ENCODE results near the gene LAPTM4A. TPM values are rescaled to one million over a fixed set of nuclear protein-coding genes. Genes with fewer than 3 reads are reported as not detected.
"Not testable (repeated sequence)": the region's sequence is repeated elsewhere in the genome, so short reads cannot be mapped to it uniquely, and the experiment has no call there.

The LAPTM4A gene
- total RNA-seq, 2 experiments from 2014 or later, result 22.5 to 41.9 TPM

DNA sequence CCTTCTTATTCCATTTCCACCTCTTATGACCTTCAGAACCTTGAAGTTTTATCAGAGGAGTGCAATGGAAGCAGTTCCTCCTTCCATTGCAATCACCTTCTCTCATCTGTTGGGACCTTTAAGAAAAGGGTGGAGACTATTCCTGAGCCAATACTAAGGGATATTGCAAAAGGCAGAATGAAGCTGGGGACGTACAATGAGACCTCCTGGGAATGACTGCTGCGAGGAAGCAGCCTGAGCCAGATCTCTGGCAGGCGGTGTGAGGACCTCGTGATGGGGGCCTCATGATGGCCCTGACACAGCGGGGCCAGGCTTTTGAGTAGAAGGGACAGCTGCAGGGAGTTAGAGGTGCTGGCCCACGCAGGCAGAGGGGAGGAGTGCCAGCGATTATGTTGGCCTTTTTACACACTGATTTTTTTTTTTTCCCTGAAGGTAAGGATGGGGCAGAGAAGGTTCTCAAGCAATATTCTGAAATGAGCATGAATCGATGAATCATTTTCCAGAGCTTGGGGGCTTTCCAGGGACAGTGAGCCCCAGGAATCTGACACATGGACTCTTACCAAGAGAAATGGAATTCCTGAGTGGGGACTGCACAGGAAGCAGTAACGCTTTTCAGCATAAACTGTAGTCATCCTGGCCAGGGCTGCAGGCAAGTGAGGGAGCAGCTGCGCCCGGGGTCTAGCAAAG lies 40.0 kb upstream of the LAPTM4A start:
- no peaks in the 10 kb centered on the region for H3K36me3 Mint-ChIP-seq (ENCODE audit: low read depth)
- H3K4me1 Mint-ChIP-seq, result no peaks in the 10 kb centered on the region
- H3K4me3 Mint-ChIP-seq, result no peak overlapping the region

DNA sequence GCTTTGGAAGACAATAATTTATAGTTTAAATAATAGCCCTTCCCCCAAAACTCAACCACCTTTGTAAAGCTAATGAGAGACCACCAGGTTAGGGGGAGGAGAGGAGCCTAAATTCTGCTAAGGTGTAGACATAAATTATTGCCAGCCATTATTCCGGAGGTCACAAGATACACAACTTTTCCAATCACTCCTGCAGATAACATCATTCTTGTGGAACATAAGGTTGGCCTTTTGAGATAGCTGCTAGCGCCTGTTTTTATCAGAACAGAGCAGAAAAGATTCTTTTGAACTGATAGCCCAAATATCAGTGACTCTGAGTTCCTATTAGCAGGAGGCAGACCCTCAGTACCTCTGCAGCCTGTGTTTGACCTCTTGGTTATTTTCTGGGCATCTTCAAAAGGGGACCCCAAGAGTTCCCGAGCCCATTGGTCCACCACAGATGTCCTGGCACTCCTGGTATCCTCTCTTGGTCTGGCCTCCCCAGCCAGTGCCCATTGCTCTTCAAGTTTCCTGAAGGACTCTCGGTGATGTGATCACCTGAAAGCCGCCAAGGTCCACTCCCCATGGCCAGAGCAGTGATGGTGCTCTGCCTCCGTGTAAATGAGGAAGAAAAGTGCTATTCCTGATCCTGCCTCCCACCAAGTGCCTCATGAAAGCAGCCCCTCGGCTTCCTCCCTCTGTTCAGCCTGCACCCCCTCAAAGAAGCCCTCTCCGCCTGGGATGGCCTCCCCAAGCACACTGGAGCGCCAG lies 38.5 kb upstream of the LAPTM4A start:
- intact Hi-C loops (cut with DNase I, micrococcal nuclease), result no loop called here
- Mint-ChIP-seq H3K36me3 (ENCODE audit: low read depth) (no peaks in the 10 kb centered on the region), H3K27ac (no peak overlapping the region), H3K4me3 (no peak overlapping the region), H3K9me3 (ENCODE audit: low read depth) (no peaks in the 10 kb centered on the region), H3K27me3 (peaks cover 10% of the 10 kb centered on the region), H3K4me1 (no peaks in the 10 kb centered on the region)
- DNase-seq, result no peak
- ChIA-PET POLR2A (no interaction called here), CTCF (interaction anchor here (0.5 to 1.4 kb wide), 4 partner anchors 9 to 291 kb away, joined by 3 to 4 read pairs (median 3); no protein-coding TSS in a partner anchor)
- no peak for ATAC-seq

More for the DNA sequence above, 40.0 kb upstream of the LAPTM4A start:
- no peak for ATAC-seq
- ChIA-PET POLR2A (interaction anchor here (0.7 kb wide), 1 partner anchor 527 kb away, joined by 5 read pairs; no protein-coding TSS in a partner anchor), CTCF (interaction anchor here (1.0 kb wide), 2 partner anchors 76 to 78 kb away, joined by 3 read pairs; no protein-coding TSS in a partner anchor)
- Mint-ChIP-seq H3K27me3 (peaks cover 10% of the 10 kb centered on the region), H3K27ac (no peak overlapping the region), H3K9me3 (ENCODE audit: low read depth) (no peaks in the 10 kb centered on the region)
- DNase-seq, result no peak
- intact Hi-C loops (cut with DNase I, micrococcal nuclease), result no loop called here

DNA sequence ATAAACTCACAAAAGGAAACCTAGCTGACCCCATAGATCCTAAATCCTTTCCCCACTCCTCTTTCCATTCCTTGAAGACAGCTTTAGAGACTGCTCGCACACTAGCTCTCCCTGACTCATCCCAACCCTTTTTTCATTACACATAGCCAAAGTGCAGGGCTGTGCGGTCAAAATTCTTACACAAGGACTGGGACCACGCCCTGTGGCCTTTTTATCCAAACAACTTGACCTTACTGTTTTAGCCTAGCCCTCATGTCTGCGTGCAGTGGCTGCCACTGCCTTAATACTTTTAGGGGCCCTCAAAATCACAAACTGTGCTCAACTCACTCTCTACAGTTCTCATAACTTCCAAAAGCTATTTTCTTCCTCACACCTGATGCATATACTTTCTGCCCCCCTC lies 34.5 kb upstream of the LAPTM4A start:
- POLR2A ChIA-PET, result interaction anchor here (0.6 kb wide), 1 partner anchor 75 kb away, joined by 3 read pairs; no protein-coding TSS in a partner anchor
- H3K27me3 Mint-ChIP-seq; DNase-seq; H3K4me3 Mint-ChIP-seq; H3K9me3 Mint-ChIP-seq (ENCODE audit: low read depth); H3K27ac Mint-ChIP-seq; ATAC-seq; H3K36me3 Mint-ChIP-seq (ENCODE audit: low read depth); intact Hi-C loops (cut with DNase I, micrococcal nuclease); H3K4me1 Mint-ChIP-seq: not testable (repeated sequence)
- CTCF ChIA-PET, result interaction anchor here (0.8 kb wide), 1 partner anchor 8 kb away, joined by 3 read pairs; no protein-coding TSS in a partner anchor

GRCh38 chr2:20082812-20083211 lies 31.4 kb upstream of the LAPTM4A start:
- ATAC-seq; H3K4me1 Mint-ChIP-seq; H3K27me3 Mint-ChIP-seq; H3K4me3 Mint-ChIP-seq; H3K9me3 Mint-ChIP-seq (ENCODE audit: low read depth); POLR2A ChIA-PET; DNase-seq; H3K36me3 Mint-ChIP-seq (ENCODE audit: low read depth); CTCF ChIA-PET; intact Hi-C loops (cut with DNase I, micrococcal nuclease); H3K27ac Mint-ChIP-seq: not testable (repeated sequence)

DNA sequence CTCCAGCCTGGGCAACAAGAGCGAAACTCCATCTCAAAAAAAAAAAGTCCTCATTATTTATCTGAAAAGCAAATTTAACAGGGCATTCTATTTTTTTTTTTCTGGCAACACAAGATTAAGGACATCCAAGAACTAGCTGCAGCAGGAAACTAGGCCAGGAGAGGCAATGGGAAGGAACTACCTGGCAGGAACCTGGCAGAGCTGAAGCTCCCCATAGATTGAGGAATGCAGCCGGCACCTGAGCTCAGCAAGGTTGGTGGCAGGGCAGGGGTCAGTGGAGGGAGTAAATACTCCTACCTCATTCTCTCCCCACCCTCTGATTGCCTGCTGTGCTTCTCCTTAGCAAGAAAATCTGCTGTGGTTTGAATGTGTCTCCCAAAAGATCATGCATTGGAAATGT lies 30.4 kb upstream of the LAPTM4A start:
- ChIA-PET CTCF (interaction anchor here (0.7 kb wide), 1 partner anchor 439 kb away, joined by 4 read pairs; no protein-coding TSS in a partner anchor), POLR2A (no interaction called here)
- H3K27ac Mint-ChIP-seq, result no peak overlapping the region
- no peaks in the 10 kb centered on the region for H3K27me3 Mint-ChIP-seq
- no peaks in the 10 kb centered on the region for H3K4me1 Mint-ChIP-seq
- DNase-seq (no peak), ATAC-seq (no peak)
- H3K9me3 Mint-ChIP-seq (ENCODE audit: low read depth), result no peaks in the 10 kb centered on the region
- intact Hi-C loops (cut with DNase I, micrococcal nuclease), result no loop called here
- no peak overlapping the region for H3K4me3 Mint-ChIP-seq
- H3K36me3 Mint-ChIP-seq (ENCODE audit: low read depth), result no peaks in the 10 kb centered on the region

GRCh38 chr2:20080839-20081415 lies 29.5 kb upstream of the LAPTM4A start:
- POLR2A ChIA-PET, result no interaction called here
- CTCF ChIA-PET, result interaction anchor here (1.0 kb wide), 1 partner anchor 9 kb away, joined by 3 read pairs; no protein-coding TSS in a partner anchor
- intact Hi-C loops (cut with DNase I, micrococcal nuclease), result no loop called here
- Mint-ChIP-seq H3K9me3 (ENCODE audit: low read depth) (no peaks in the 10 kb centered on the region), H3K27me3 (no peaks in the 10 kb centered on the region), H3K27ac (no peak overlapping the region), H3K4me3 (no peak overlapping the region), H3K4me1 (no peaks in the 10 kb centered on the region), H3K36me3 (ENCODE audit: low read depth) (no peaks in the 10 kb centered on the region)
- DNase-seq (no peak), ATAC-seq (no peak)

DNA sequence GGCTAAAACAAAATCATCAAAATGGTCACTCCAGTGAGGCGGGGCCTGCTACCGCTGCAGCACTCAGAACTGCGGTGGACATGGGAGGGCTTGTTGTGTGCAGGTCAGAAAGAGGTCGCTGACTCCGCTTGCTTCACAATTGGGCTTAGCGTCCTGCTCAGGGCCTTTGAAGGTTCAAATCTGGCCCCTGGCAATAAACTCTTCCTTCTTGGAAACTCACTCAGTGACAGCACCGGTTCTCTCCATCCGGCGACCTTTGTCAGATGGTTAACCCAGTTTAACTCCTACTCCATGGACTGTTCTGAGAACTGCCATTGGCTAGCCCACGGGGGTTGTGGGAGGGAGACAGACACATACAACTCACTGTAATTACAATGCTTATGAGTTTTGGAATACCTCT lies 29.0 kb upstream of the LAPTM4A start:
- DNase-seq (no peak), ATAC-seq (no peak)
- intact Hi-C loops (cut with DNase I, micrococcal nuclease), result no loop called here
- ChIA-PET CTCF (interaction anchor here (1.0 kb wide), 1 partner anchor 9 kb away, joined by 3 read pairs; no protein-coding TSS in a partner anchor), POLR2A (no interaction called here)
- Mint-ChIP-seq H3K27me3 (no peaks in the 10 kb centered on the region), H3K4me1 (no peaks in the 10 kb centered on the region), H3K27ac (no peak overlapping the region), H3K36me3 (ENCODE audit: low read depth) (no peaks in the 10 kb centered on the region), H3K4me3 (no peak overlapping the region), H3K9me3 (ENCODE audit: low read depth) (no peaks in the 10 kb centered on the region)

DNA sequence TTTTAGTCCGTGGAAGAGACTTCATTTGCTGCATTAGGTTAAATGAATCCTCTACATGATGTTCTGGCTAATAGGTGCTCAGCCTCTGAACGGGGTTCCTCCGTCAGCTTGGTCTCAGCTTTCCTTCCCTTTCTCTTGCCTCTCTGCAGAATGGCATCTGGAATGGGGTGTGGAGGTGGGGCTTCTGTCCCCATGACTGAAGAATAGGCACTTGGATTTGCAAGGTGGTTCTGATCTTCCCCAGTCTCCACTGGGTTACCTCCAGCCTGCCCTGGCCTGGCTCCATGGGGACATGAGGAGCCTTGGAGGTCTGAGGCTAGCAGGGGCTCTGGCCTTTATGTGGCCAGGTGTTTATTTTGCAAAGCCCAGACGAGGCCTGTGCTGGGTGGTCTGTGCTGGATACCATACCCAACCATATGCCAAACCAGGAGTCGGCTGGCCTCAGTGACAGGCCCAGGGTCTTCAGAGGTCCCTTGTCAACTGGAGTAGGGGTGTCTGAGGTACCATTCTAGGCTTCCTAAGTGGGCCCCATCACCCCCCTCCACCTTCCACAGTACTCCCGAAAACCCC lies 28.2 kb upstream of the LAPTM4A start:
- POLR2A ChIA-PET, result no interaction called here
- CTCF ChIA-PET, result interaction anchor here (0.7 kb wide), 1 partner anchor 10 kb away, joined by 3 read pairs; no protein-coding TSS in a partner anchor

DNA sequence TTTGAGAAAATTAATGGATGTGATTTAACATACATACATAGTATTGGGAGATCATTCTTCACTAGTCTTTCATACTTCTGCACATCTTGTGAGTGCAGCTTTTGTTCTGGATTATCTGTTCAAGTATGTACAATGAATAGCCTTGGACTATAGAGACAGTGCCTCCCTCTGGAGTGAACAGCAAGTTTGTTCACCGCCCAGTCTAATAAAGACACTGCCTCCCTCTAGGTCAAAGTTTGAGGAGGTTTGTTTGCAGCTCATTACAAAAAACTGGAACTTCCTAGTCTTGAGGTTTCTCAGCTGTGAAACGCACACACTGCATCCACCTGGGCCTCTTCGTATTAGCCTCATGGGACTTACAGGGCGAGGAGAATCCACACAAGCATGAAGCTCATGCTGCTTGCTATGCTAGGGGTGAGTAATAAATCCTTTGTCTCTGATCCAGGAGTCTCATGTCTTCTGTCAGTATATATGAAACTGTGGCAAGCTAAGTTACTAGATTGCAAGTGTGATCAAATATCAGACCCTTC lies 26.0 kb upstream of the LAPTM4A start:
- ChIA-PET CTCF (interaction anchor here (1.2 kb wide), 1 partner anchor 8 kb away, joined by 3 read pairs; no protein-coding TSS in a partner anchor), POLR2A (interaction anchor here (0.5 kb wide), 1 partner anchor 25 kb away, joined by 3 read pairs; no protein-coding TSS in a partner anchor)
- no peak overlapping the region for H3K4me3 Mint-ChIP-seq
- H3K27me3 Mint-ChIP-seq, result peaks cover 3% of the 10 kb centered on the region
- H3K9me3 Mint-ChIP-seq (ENCODE audit: low read depth), result no peaks in the 10 kb centered on the region
- H3K4me1 Mint-ChIP-seq, result no peaks in the 10 kb centered on the region
- ATAC-seq (no peak), DNase-seq (no peak)
- intact Hi-C loops (cut with DNase I, micrococcal nuclease), result no loop called here
- H3K27ac Mint-ChIP-seq, result no peak overlapping the region
- H3K36me3 Mint-ChIP-seq (ENCODE audit: low read depth), result no peaks in the 10 kb centered on the region

More for the DNA sequence above, 28.2 kb upstream of the LAPTM4A start:
- no peaks in the 10 kb centered on the region for H3K4me1 Mint-ChIP-seq
- no peak overlapping the region for H3K4me3 Mint-ChIP-seq
- intact Hi-C loops (cut with DNase I, micrococcal nuclease), result no loop called here
- peaks cover 3% of the 10 kb centered on the region for H3K27me3 Mint-ChIP-seq
- no peaks in the 10 kb centered on the region for H3K9me3 Mint-ChIP-seq (ENCODE audit: low read depth)
- DNase-seq (no peak), ATAC-seq (no peak)
- no peak overlapping the region for H3K27ac Mint-ChIP-seq
- H3K36me3 Mint-ChIP-seq (ENCODE audit: low read depth), result no peaks in the 10 kb centered on the region

GRCh38 chr2:20076757-20077156 lies 25.3 kb upstream of the LAPTM4A start:
- Mint-ChIP-seq H3K4me1 (no peaks in the 10 kb centered on the region), H3K27me3 (peaks cover 3% of the 10 kb centered on the region), H3K9me3 (ENCODE audit: low read depth) (no peaks in the 10 kb centered on the region), H3K36me3 (ENCODE audit: low read depth) (no peaks in the 10 kb centered on the region), H3K4me3 (no peak overlapping the region), H3K27ac (no peak overlapping the region)
- ChIA-PET POLR2A (interaction anchor here (0.5 kb wide), 1 partner anchor 24 kb away, joined by 3 read pairs; no protein-coding TSS in a partner anchor), CTCF (no interaction called here)
- ATAC-seq (no peak), DNase-seq (no peak)
- intact Hi-C loops (cut with DNase I, micrococcal nuclease), result no loop called here

DNA sequence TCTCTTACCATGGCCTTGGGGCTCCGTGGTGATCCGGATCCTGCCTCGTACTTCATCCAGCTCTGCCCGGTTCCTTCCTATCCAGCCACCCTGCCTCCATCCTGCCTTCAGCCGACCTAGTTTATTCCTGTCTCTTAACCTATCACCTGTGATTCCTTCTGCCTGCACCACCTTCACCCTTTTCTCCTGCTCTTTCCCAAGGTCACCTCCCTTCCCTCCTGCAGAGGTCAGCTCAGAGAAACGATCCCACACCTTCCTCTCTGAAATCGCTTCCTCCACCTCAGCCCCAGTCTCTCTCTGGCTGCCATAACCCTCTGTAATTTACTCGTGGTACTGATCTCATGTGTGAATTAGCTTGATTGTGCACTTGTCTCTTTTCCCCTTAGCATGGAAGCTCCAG lies 23.5 kb upstream of the LAPTM4A start:
- no peak for DNase-seq
- Mint-ChIP-seq H3K4me1 (no peaks in the 10 kb centered on the region), H3K27ac (no peak overlapping the region), H3K4me3 (no peak overlapping the region), H3K36me3 (ENCODE audit: low read depth) (no peaks in the 10 kb centered on the region), H3K27me3 (peaks cover 3% of the 10 kb centered on the region), H3K9me3 (ENCODE audit: low read depth) (no peaks in the 10 kb centered on the region)
- POLR2A ChIA-PET, result no interaction called here
- CTCF ChIA-PET, result interaction anchor here (0.6 to 0.8 kb wide), 2 partner anchors 59 to 934 kb away, joined by 3 read pairs; no protein-coding TSS in a partner anchor
- intact Hi-C loops (cut with DNase I, micrococcal nuclease), result no loop called here
- no peak for ATAC-seq

Data from activated CD4-positive, alpha-beta T cell treated with anti-CD3 and anti-CD28 coated beads for 36 hours (primary cell).